NCI-H748 (cell line): ENCODE data around the gene ALPP.
"Not testable (repeated sequence)": the region's sequence is repeated elsewhere in the genome, so short reads cannot be mapped to it uniquely, and the experiment has no call there.

Source experiments
- DNase-seq: peaks from one replicate; lab custom pipeline; 2025; ENCODE audit not compliant: unreplicated experiment; lab: John Stamatoyannopoulos, UW

ALPP gene

DNA sequence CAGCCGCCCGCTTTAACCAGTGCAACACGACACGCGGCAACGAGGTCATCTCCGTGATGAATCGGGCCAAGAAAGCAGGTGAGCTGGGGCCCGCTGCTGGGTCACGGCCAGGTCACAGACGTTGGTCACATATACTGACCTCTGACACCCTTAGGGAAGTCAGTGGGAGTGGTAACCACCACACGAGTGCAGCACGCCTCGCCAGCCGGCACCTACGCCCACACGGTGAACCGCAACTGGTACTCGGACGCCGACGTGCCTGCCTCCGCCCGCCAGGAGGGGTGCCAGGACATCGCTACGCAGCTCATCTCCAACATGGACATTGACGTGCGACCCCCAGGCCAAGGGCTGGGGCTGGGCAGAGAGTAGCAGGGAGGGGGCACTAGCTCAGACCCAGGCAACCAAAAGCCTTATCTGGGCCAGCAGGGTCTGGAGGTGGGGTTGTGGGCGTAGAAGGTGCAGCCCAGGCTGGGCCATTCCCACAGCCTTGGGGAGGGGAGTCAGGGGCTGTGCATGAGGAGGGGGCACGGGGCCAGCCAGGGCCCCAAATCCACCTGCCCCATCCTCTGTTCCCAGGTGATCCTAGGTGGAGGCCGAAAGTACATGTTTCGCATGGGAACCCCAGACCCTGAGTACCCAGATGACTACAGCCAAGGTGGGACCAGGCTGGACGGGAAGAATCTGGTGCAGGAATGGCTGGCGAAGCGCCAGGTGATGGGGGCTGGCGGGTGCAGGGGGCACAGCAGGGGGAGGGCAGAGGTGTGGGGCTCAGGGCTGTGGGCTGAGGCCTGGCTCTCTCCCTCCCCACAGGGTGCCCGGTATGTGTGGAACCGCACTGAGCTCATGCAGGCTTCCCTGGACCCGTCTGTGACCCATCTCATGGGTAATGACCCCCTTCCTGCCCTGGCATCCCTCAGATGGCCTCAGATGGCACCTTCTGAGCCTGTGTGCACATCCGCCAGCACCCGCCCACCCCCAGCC is 1.3 kb downstream of the ALPP start:
- not testable (repeated sequence) for DNase-seq

DNA sequence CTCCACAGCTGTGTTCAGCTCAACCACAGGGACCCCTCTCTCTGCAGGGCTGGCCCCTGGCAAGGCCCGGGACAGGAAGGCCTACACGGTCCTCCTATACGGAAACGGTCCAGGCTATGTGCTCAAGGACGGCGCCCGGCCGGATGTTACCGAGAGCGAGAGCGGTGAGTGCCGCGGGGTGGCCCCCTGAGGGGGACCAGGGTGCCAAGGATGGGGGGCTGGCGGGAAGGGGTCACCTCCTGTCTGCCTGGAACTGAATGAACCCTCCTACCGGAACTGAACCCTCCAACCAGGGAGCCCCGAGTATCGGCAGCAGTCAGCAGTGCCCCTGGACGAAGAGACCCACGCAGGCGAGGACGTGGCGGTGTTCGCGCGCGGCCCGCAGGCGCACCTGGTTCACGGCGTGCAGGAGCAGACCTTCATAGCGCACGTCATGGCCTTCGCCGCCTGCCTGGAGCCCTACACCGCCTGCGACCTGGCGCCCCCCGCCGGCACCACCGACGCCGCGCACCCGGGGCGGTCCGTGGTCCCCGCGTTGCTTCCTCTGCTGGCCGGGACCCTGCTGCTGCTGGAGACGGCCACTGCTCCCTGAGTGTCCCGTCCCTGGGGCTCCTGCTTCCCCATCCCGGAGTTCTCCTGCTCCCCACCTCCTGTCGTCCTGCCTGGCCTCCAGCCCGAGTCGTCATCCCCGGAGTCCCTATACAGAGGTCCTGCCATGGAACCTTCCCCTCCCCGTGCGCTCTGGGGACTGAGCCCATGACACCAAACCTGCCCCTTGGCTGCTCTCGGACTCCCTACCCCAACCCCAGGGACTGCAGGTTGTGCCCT is 2.9 kb downstream of the ALPP start:
- DNase-seq: not testable (repeated sequence)

DNA sequence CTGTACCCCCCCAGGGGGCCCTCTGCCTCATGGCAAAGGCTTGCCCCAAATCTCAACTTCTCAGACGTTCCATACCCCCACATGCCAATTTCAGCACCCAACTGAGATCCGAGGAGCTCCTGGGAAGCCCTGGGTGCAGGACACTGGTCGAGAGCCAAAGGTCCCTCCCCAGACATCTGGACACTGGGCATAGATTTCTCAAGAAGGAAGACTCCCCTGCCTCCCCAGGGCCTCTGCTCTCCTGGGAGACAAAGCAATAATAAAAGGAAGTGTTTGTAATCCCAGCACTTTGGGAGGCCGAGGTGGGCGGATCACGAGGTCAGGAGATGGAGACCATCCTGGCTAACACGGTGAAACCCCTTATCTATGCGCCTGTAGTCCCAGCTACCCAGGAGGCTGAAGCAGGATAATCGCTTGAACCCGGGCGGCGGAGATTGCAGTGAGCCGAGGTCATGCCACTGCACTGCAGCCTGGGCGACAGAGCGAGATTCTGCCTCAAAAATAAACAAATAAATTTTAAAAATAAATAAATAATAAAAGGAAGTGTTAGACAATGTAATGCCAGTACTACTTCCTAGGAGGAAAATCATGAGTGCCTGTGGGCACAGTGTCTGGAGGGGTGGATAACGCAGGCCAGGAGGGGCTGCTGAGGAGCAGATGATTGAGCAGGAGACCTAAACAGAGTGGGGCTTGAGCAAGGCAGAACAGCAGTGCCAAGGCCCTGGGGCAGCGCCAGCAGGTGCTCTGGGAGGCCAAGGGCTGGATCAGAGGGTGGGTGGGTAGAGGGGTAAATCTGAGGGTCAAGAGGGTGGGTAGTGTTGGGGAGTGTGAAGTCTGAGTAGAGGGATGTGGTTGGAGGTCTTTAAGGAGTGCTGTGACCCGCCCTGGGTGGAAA is 4.0 kb downstream of the ALPP start:
- DNase-seq: no peak

DNA sequence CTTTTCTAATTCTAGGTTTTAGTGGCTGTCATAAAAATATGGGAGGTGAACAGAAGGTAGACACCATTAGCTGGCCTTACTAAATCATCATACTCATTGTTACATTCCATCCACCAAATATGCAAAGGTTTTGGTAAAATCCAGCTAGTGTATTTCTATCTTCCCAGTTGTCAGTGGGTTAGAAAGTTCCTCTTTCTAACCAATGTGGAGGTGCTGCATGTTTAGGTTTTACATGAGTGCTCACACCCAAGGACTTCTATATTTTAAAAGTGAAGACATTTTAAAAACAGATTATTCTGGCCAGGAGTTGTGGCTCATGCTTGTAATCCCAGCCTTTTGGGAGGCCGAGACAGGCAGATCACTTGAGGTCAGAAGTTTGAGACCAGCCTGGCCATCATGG is 5.9 kb downstream of the ALPP start:
- no peak for DNase-seq

DNA sequence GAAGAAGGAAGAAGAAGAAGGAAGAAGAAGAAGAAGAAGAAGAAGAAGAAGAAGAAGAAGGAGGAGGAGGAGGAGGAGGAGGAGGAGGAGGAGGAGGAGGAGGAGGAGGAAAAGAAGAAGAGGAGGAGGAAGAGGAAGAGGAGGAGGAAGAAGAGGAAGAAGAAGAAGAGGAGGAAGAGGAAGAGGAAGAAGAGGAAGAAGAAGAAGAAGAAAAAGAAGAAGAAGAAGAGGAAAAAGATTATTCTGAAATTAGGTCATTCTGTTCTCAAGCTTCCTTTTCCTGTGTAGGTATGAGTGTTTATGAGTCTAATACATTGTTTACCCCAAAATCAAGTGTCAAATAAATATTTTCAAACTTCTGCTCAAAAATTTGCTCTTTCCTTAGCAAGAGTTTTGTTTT is 6.5 kb downstream of the ALPP start:
- not testable (repeated sequence) for DNase-seq

DNA sequence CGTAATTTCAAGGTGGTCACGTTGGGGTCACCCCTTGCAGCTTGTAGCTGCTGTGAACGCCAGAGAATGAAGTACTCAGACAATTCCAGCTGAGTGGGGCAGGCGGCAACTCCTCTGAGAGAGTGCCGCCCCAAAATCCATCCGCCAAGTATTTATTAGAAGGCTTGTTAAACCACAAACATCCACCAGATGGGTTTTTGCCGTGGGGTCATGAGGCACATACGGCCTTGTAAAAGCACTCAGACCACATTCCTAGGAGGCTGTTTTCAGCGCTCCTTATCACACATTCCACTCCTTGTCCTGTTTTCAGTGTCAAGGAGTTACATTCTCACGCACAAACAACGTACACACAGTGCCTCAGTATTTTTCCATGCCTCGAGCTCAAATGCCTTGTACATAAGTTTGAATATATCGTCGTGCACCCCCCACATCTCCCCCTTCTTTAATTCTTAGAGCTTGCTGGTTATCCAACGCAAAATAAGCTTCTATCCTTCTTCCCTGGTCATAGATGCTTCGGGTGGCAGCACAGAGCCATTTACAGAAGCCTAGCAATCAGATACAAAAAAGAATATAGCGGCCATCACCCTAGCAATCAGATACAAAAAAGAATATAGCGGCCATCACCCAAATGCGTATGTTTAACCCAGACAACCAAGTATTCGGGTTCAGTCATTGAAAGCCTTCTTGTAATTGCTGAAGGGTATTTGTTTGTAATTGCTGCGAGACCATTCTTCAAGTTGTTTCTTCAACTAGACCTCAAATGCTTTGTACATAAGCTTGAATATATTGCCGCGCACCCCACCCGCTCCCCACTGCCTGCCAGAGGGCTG is 7.3 kb downstream of the ALPP start:
- no peak for DNase-seq

DNA sequence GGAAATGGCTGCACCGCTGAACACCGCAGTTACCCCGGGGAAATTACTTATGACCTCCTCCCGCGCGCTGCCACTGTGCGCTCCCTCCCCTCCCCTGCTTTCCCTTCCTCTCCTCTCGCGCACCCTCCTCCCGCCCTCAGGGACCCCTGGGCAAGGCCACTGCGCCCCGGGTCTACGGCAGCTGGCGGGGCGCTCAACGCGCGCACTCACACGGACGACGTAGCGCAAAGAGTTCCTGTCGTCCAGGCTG is 7.9 kb downstream of the ALPP start:
- no peak for DNase-seq

DNA sequence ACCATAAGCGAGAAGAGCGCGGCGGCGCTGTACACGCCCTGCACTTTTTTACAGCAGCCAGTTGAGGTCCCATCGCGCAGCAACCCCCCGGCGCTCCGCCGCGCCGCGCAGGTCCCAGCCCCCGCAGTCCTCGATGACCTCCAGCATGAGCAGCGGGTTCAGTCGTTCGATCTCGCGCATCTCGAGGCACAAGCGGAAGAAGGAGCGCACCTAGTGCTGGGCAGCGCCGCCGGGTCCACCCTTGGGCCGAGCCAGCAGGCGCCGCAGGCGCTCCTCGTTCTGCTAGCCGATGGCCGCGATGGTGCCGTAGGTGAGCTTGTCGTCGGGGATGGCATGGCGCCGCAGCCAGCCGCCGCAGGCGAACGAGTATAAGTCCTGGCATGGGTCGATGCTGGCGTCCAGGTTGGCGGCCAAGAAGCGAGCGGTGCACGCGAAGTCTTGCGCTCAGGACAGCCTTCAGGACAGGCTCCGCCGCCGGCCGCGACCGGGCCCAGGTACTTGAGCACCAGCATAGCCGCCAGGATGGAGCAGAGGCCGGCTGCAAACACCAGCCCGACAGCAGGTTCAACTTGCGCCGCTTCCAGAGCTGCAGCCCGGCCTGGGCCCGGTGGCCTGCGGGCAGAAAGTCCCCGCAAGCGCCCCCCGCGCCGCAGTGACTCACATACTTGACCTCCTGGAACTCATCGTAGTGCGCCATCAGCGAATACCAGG is 8.3 kb downstream of the ALPP start:
- no peak for DNase-seq

DNA sequence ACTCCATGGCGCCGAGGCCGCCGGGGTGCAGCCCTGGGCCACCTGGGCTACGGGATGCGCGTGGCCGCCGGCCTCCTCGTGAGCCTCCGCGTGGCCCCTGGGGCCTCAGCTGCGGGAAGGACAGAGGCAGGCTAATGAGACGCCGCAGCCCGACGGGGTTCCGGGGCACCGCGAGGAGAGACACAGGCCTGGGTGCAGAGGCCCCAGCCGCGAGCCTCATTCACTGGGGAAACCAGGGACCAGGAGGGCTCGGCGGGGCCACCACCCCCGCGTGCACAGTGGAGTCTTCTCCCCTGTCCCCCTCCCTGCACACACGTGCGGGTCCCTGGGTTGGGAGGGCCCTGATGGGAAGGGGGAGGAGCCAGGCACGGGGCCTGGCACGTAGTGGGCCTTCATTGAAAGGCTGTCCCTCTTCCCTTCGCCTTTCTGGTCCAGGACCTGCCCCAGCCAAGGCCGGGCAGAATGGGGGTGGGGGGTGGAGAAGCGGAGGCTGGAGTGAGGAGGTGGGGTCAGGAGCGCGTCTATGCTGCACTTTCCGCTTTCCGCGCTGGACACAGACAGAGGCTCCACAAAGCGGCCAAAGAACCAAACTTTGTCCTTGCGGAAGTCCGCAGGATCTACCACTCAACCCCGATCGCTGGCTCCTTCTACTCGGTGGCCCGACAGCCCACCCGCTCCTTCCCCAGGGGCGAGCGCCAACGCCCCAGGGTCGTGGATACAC is 9.1 kb downstream of the ALPP start:
- no peak for DNase-seq

DNA sequence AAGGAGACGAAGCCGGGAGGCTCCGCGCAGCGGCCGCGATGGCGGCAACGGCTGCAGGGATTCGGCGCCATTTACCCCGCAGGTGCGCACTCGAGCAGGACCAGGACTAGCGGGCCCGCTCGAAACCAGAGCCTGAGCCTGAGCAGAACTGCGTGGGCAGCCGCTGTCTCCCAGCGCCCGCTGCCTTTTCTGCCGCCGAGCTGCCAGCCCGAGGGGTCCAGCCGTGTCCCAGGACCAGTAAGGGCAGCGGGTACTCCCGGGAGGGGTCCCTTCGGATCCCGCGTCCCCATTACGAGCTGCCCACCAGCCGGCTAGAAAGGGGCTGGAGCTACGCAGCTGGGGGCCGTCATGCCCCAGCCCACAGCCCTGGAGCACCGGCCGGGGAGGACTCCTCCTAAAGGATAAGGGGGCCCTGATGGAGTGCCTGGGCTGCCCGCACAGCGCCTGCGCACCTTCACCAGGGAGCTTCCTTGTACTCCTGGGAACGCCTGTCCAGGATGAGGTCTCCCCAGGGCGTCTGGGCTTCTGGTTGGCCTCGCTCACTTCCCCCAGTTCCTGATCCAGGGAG is 9.9 kb downstream of the ALPP start:
- DNase-seq: no peak

DNA sequence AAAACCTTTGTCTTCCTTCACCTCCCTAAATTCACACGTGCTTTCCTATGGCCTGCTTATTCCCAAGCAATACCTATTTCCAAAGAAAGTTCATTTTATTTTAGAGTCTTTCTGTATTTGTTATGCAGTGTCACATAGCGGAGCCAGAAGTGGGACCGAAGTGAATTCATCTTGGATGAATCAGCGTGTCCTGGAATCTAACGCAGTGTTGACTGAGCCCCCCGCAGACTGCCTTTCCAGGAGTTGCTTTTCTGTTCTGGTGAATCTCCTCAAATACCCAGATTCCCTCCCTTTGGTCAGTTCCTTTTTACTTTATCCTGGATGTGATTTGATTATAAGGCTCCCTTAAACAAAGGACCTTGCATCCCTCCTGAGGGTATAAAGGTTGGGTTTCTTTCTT is 10.8 kb downstream of the ALPP start:
- DNase-seq: no peak

DNA sequence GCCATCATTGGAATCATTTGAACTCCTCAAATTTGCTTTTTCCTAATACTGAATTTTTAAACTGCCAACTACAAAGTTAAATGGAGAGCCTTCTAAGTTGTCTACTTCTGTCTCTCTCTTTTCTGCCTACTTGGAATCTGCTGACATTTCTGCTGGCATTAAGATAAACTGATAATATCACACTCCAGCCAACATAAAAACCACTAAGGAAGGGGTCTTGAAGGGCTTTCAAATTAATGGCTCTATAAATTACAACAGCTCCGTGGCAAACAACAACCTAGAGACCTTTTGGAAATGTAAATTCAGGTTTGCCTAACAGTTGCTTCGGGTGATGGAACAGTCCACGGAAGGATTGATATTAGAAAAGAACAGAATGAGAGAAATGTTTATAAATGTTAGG is 12.1 kb downstream of the ALPP start:
- DNase-seq: no peak

DNA sequence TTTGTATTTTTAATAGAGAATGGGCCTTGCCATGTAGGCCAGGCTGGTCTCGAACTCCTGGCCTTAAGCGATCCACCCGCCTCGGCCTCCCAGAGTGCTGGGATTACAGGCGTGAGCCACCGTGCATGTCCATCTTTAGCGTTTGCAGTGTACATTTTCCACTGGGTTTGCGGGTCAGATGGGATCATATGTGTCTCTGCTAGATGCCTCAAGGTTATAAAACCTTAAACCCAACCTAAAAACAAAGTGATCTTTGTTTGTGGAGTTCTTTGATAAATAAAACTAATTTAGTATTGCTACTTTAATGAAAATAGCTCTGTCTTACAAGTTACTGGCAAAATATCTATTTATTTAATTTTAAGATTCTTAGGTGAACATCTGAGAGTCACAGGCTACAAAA is 15.0 kb downstream of the ALPP start:
- DNase-seq: no peak

DNA sequence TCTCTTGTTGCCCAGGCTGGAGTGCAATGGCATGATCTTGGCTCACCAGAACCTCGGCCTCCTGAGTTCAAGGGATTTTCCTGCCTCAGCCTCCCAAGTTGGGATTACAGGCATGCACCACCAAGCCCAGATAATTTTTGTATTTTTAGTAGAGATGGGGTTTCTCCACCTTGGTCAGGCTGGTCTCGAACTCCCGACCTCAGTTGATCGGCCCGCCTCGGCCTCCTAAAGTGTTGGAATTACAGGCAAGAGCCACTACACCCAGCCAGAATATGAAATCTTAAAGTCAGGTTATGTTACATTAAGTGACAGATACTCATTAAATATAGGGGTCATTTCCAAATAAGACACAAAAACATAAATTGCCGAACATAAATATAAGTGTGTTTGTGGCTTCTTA is 15.9 kb downstream of the ALPP start:
- not testable (repeated sequence) for DNase-seq

DNA sequence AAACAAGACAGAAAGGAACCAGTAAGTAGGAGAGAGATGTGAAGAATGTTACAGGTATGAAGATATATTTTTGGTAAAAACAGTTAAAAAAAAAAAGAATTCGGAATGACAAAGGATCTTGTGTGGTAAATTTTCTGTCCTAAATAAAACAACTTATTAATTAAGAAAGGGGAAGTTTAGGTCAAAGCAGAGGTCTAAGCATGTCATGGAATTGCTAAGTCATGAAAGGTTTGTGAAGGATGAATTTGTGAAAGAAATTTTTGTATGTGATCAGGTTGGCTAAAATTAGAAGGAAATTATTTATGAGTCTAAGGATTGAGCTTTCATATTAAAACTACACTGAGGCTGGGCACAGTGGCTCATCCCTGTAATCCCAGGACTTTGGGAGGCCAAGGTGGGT is 17.0 kb downstream of the ALPP start:
- DNase-seq: no peak

DNA sequence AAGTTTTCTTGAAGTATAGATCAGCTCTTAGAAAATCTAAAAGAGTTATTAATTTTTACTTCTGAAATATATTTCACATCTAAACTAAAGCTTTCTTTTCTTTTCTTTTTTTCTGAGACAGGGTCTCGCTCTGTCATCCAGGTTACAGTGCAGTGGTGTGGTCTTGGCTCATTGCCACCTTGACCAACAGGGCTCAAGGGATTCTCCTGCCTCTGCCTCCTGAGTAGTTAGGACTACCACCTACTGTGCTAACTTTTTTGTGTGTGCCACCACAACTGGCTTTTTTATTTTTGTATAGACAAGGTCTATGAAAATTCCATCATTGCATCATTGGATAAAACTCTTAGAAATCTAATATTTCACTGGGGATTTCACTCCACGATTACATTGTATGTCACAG is 18.1 kb downstream of the ALPP start:
- DNase-seq: no peak

DNA sequence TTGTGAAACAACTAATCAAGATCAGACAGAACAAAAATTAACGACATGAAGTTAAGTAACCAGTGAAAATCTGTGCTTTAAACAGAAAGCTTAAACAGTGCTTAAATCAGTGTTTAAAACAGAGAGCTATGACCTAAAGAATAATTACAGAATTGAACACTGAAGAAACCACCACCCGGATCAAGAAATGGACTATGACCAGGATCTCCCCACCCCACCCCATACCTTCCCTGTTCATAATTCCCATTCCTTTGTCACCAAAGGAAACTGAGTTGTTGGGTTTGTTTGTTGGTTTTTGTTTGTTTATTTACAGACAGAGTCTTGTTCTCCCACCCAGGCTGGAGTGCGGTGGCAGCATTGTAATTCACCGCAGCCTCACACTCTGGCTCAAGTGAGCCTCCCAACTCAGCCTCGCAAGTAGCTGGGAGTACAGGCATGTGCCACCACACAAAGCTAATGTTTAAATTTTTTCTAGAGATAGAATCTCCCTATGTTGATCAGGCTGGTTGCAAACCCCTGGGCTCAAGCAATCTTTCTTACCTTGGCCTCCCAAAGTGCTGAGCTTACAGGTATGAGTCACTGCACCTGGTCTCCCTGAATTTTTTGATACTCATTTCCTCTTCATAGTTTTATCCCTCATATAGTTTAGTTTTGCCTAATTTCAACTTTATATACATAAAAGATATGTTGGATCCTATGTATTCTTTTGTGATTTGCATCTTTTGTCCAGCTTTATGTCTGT is 19.9 kb downstream of the ALPP start:
- DNase-seq: no peak
